HG03097 (cell line): ENCODE measurements around the gene FNDC7.
"Not testable (repeated sequence)": the region's sequence is repeated elsewhere in the genome, so short reads cannot be mapped to it uniquely, and the experiment has no call there.

Experiments
- ATAC-seq: cut with Tn5 transposase; IDR thresholded peaks from one replicate; pipeline ENCODE4 v1.9.1; 2021; ENCODE audit not compliant: unreplicated experiment, low FRiP score

Gene FNDC7, protein sequence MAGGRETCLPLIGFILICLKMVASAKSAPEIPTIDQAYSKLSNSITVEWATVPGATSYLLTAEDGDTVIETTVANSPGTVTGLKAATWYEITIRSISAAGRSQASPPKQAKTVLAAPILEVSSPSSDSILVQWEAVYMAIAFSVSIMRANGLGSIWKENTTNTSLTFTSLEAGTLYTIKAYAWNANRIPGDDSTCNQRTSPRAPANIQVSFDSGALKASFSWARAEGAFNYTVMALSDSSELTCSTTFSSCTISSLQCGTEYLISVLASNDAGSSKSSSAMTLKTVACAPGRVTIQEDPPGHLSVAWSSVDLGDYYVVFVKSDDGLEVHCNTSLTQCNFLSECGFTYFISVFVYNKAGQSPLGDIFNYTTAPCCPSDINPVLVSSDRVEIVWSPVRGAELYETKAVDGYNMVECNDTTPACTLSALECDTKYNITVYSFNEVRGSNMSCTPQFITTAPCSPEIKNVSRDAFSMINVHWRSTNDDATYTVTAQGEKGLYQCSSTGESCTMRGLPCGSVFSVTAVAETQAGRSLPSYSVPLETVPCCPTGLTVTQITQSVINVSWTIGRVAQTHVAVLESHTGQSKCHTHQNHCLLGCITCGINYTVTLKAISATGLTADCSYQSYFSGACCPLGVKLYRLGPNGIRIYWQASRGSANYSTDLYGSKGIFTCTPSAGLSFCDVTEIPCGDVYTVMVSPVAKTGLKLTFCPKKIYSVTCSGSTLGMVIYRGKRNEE

GRCh38 chr1:108712606-108713150, at the start of gene FNDC7:
FNDC7 (plus strand) TSS chr1:108712908; CDS start chr1:108712934, 26 bp downstream.
- ATAC-seq: no peak

DNA sequence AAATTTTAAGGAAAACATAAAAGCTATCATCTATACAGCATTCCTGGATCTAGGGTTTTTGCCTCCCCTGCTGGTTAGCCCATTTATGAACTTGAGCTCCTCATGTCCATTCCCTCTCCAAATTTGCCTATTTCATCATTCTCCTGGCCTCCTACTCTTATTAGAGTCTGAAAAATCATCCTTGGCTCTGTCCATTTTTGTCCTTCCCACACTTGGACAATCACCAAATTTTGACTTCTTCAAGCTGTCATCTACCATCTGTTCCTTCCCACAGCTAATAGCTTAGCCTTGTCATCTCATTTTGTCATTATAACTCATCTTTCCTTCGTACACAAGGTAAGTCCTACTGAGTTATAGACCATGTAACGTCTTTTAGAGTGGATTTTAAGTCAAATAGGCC, 49.6 kb upstream of the FNDC7 start:
- no peak for ATAC-seq

DNA sequence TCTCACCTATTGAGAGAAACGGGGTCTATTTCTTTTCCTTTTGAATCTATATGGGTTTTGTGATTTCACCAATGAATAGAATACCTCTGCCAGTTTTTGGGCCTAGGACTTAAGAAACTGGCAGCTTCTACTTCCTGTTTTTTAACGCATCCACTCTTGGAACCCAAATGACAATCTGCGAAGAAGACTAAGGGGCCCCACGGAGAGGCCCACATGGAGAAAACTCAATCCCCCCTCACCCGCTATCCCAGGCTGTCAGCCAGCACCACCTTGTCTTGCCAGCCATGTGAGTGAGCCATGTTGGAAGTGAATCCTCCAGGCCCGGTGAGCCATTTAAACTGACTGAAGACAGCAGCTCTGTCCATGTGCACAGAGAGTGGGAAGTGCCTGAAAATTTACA, 48.2 kb upstream of the FNDC7 start:
- no peak for ATAC-seq

GRCh38 chr1:108665067-108665466, 47.6 kb upstream of the FNDC7 start:
- ATAC-seq: no peak

- no peak for ATAC-seq
These were observed 46.9 kb upstream of the FNDC7 start for GRCh38 chr1:108665771-108666170.

DNA sequence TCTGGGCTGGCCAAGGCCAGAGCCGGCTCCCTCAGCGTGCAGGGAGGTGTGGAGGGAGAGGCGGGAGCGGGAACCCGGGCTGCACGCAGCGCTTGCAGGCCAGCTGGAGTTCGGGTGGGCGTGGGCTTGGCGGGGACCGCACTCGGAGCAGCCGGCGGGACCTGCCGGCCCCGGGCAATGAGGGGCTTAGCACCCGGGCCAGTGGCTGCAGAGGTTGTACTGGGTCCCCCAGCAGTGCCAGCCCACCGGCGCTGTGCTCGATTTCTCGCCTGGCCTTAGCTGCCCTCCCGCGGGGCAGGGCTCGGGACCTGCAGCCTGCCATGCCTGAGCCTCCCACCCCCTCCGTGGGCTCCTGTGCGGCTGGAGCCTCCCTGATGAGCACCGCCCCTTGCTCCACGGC, 45.3 kb upstream of the FNDC7 start:
- ATAC-seq: not testable (repeated sequence)

DNA sequence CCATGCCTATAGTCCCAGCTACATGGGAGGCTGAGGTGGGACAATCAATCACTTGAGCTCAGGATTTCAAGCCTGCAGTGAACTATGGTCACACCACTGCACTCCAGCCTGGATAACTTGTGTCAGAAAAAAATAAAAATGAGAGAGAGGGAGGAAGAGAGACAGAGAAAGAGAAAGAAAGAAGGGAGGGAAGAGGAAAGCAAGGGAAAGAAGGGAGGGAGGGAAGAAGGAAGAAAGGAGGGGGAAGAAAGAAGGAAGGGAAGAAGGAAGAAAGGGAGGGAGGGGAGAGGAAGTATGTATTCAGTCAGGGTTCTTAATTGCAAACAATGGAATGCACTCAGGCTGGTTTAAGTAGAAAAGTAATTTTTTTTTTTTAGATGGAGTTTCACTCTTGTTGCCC, 43.9 kb upstream of the FNDC7 start:
- no peak for ATAC-seq

GRCh38 chr1:108669679-108670078, 43.0 kb upstream of the FNDC7 start:
- no peak for ATAC-seq

DNA sequence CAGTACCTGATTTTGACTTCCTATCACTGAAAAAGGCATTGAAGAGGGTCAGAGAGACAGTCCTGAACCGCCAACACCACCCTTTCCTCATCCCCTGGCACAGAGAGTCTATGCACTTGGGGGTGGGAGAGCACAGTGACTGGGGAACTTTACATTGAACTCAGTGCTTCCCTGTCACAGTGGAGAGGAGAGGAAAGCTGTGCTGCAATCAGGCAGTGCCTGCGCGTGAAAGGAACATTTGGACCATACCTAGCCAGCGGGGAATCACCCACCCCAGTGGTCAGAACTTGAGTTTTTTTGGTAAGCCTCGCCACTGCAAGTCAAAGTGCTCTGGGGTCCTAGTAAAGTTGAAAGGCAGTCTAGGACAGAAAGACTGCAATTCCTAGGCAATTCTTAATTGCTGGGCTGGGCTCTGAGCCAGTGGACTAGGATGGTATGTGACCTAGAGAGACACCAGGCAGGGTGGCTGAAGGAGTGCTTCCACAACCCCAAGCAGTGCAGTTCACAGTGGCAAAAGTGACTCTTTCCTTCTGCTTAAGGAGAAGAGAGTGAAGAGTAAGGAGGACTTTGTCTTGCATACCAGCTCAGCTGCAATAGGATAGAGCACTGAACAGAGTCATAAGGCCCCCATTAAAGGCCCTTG, 42.5 kb upstream of the FNDC7 start:
- no peak for ATAC-seq

DNA sequence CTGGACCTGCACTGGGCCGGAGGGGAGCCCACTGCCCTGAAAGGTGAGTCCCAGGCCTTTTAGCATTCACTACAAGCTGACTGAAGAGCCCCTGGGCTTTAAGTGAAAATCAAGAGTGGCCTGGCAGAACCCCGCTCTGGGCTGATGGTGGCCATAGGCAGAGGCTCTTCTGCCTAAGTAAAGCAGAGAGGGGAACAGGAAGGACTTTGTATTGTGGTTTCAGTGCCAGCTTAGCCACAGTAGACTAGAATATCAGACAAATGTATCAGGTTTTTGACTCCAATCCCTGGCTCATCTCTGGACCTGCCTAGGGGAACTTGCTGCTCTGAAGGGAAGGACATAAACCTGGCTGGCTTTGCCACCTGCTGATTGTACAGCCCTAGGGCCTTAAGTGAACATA, 41.6 kb upstream of the FNDC7 start:
- no peak for ATAC-seq

DNA sequence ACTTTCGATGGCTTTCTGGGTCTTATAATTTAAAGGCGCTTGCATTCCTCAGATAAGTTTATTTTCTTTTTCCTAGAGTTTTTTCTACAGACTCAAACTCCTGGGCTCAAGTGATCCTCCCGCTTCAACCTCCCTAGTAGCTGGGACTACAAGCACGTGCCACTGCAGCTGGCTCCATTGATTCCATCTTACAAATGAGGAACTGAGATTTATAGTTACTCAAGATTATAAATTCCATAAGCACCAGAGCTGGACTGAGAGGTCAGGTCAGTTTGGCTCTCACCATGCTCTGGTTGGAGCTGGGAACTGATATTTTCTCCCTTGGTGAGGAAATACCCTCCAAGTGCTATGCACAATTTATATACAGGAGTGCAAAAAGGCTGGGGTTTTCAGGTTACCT, 34.0 kb upstream of the FNDC7 start:
- ATAC-seq: no peak

DNA sequence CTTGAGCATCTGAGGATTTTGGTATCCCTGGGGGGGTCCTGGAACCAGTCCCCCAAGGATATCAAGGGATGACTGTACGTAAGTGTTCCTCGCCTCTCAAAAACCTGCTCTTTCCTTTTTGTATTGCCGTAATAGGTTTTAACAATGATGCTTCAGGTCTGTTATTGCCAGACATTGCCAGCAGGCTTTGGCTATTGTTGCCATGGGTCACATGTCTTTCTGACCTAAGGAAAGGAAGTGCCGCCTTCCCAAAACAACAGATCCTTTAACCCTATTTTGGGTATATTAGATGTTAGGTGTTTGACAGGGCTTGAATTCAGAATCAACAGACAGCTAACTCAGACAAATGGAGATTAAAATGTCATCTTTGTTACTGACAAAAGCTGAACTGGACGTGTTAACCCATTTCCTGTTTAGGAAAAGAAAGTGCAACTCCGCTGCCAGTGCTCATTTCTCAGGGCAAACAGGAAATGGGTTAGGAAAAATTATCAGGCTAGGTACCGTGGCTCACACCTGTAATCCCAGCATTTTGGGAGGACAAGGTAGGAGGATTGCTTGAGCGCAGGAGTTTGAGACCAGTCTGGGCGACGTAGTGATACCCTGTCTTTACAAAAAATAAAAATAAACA, 33.0 kb upstream of the FNDC7 start:
- no peak for ATAC-seq

- ATAC-seq: not testable (repeated sequence)
These were observed 31.0 kb upstream of the FNDC7 start for GRCh38 chr1:108681701-108682100.

GRCh38 chr1:108685529-108685928, 27.2 kb upstream of the FNDC7 start:
- ATAC-seq: no peak

DNA sequence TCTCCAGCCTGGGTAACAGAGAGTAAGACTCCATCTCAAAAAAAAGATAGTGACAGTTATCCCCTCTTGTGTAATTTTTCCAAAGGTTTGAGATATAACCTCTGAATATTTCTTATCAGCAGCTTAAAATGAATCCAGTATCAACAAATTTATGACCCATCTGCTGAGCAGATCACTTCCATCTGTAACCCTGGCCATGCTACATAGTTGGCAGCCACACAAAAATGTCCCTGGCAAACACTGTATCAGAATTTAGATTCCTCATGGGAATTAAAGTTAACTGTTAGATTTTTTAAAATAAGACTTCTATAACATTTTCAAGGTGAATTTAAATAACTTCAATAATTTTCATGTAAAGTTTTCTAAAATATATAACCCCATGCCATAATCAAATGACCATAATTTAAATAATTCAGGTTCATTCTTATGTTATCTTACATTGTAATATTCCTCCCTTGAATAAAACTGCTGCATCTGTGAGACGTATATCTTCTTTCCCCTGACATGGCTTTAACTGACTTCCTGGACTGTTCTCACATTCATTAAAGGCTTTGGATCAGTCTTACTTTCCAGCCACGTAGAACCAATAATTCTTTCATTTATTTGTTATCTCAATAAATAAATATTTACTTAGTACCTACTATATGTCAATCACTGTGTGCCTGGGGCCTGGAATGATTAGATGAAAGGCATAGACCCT, 25.9 kb upstream of the FNDC7 start:
- no peak for ATAC-seq

- ATAC-seq: no peak
These were observed 21.4 kb upstream of the FNDC7 start for GRCh38 chr1:108691128-108691941.

GRCh38 chr1:108691942-108692723, 20.6 kb upstream of the FNDC7 start, which contains the start of gene PRPF38B:
PRPF38B (plus strand) TSS chr1:108692310; CDS start chr1:108692592, 282 bp downstream.
- peak; percentile 90 for ATAC-seq
